Endothelial cell of umbilical vein (primary cell): ENCODE measurements around the gene LARGE1. TPM values are rescaled to one million over a fixed set of nuclear protein-coding genes. Genes with fewer than 3 reads are reported as not detected.

Experiments
- BruUV-seq: library from RNA; stranded (reverse); fragments of 400-500 nt; replicated peaks from 2 replicates; lab custom pipeline; 2021; lab: Mats Ljungman, UMichigan
- CTCF ChIA-PET: fragments of 300-600, 350-600 bp; sonication (Branson Sonifier 250); formaldehyde crosslinking; loops from one replicate; lab custom pipeline; 2021; ENCODE audit warnings: antibody characterized with exemption, inconsistent platforms; lab: Charles Lee
- POLR2A ChIA-PET: fragments of 300-600, 350-600 bp; sonication (Branson Sonifier 250); formaldehyde crosslinking; loops from one replicate; lab custom pipeline; 2021; ENCODE audit warnings: antibody characterized with exemption, inconsistent platforms; lab: Charles Lee
- DNase-seq: peaks from one replicate; pipeline ENCODE4 v3.0.0-alpha.2; 2011; ENCODE audit warnings: low read depth, low spot score
- FAIRE-seq: peaks from 2 replicates; lab custom pipeline; 2011; peaks lifted over from hg19 to GRCh38; lab: Jason Lieb, UNC
- H2AFZ ChIP-seq: 2 replicates; pipeline ENCODE4 v1.6.0; 2012; ENCODE audit warnings: low read depth, low read length, control low read depth, inconsistent platforms
- H3K27ac ChIP-seq: 2 replicates; pipeline ENCODE4 v1.5.1; 2011; ENCODE audit warnings: low read depth, mild to moderate bottlenecking, control low read depth, low read length, moderate library complexity; ENCODE audit not compliant: insufficient read depth
- H3K27me3 ChIP-seq, 2 experiments: 2 replicates each; pipeline versions ENCODE4 v1.6.0 to v1.6.1; 2011; ENCODE audit warnings: low read length in 2 of 2, mixed read lengths in 1 of 2; ENCODE audit not compliant: control insufficient read depth in 2 of 2, insufficient read depth in 2 of 2
- H3K36me3 ChIP-seq, 2 experiments: 2 replicates in 1 of 2; 3 replicates in 1 of 2; pipeline ENCODE4 v1.5.1; 2011; ENCODE audit warnings: low read length in 2 of 2, mild to moderate bottlenecking in 1 of 2, moderate library complexity in 1 of 2; ENCODE audit not compliant: control insufficient read depth in 2 of 2, insufficient read depth in 2 of 2; ENCODE audit errors: extremely low read depth in 1 of 2
- H3K4me1 ChIP-seq: 3 replicates; pipeline ENCODE4 v1.5.1; 2011; ENCODE audit warnings: mild to moderate bottlenecking, low read length; ENCODE audit not compliant: control insufficient read depth, insufficient read depth; ENCODE audit errors: extremely low read depth
- H3K4me2 ChIP-seq: 2 replicates; pipeline ENCODE4 v1.6.1; 2011; ENCODE audit warnings: low read length, control low read depth, mixed read lengths; ENCODE audit not compliant: insufficient read depth
- H3K4me3 ChIP-seq, 3 experiments: fragments of 200-600 bp in 1 of 3; sonication (generic), shearing (Covaris generic) in 1 of 3; replicated peaks in 1 of 3; 2 replicates each; pipeline ENCODE4 v1.5.1; 2011 to 2016; ENCODE audit warnings: control low read depth in 3 of 3, low read length in 3 of 3, mild to moderate bottlenecking in 2 of 3, inconsistent platforms in 1 of 3, low read depth in 1 of 3, moderate library complexity in 1 of 3; ENCODE audit not compliant: insufficient read depth in 1 of 3
- H3K79me2 ChIP-seq: 2 replicates; pipeline ENCODE4 v1.6.0; 2012; ENCODE audit warnings: low read length, inconsistent platforms; ENCODE audit not compliant: control insufficient read depth, insufficient read depth
- H3K9ac ChIP-seq: replicated peaks from 2 replicates; pipeline ENCODE3; 2011; ENCODE audit warnings: low read length, control low read depth; ENCODE audit not compliant: insufficient read depth; ENCODE audit errors: extremely low read depth
- H3K9me1 ChIP-seq: replicated peaks from 3 replicates; pipeline ENCODE4 v1.6.0; 2011; ENCODE audit warnings: mild to moderate bottlenecking, low read length; ENCODE audit not compliant: control insufficient read depth, insufficient read depth; ENCODE audit errors: extremely low read depth
- H3K9me3 ChIP-seq: replicated peaks from 2 replicates; pipeline ENCODE4 v1.5.1; 2012; ENCODE audit warnings: low read length, inconsistent platforms; ENCODE audit not compliant: control insufficient read depth, insufficient read depth
- H4K20me1 ChIP-seq: replicated peaks from 2 replicates; pipeline ENCODE3; 2011; ENCODE audit warnings: mild to moderate bottlenecking, low read length; ENCODE audit not compliant: control insufficient read depth, insufficient read depth; ENCODE audit errors: extremely low read depth
- EZH2 ChIP-seq: IDR thresholded peaks from 2 replicates; pipeline ENCODE4 v1.6.1; 2012; ENCODE audit warnings: borderline replicate concordance, low read depth, mild to moderate bottlenecking, moderate library complexity, low read length, inconsistent platforms; ENCODE audit not compliant: severe bottlenecking
- FOS ChIP-seq: IDR thresholded peaks from 2 replicates; pipeline ENCODE4 v1.6.1; 2011; ENCODE audit warnings: mild to moderate bottlenecking, low read length, moderate library complexity, borderline replicate concordance; ENCODE audit not compliant: insufficient read depth
- GATA2 ChIP-seq: IDR thresholded peaks from 2 replicates; pipeline ENCODE4 v1.7.0; 2011; ENCODE audit warnings: low read depth, mild to moderate bottlenecking, moderate library complexity, mixed read lengths, low read length; ENCODE audit not compliant: insufficient read length, insufficient read depth
- JUN ChIP-seq: IDR thresholded peaks from 2 replicates; pipeline ENCODE4 v1.6.1; 2011; ENCODE audit warnings: borderline replicate concordance, low read depth; ENCODE audit not compliant: insufficient read length, insufficient read depth
- MYC ChIP-seq: IDR thresholded peaks from one replicate; pipeline ENCODE4 v1.6.1; 2011; ENCODE audit warnings: mild to moderate bottlenecking, low read depth, low read length
- POLR2AphosphoS5 ChIP-seq: IDR thresholded peaks from 2 replicates; pipeline ENCODE4 v1.6.1; 2012; ENCODE audit warnings: low read depth, mild to moderate bottlenecking, control low read depth, low read length, moderate library complexity; ENCODE audit not compliant: insufficient read depth
- dilution Hi-C: fragments of 300-500 bp; cut with MboI; formaldehyde crosslinking; loops from one replicate; pipeline ENCODE4 v1.15.0; 2019; ENCODE audit warnings: low sequenced_read_pairs; ENCODE audit not compliant: extremely low pct_ligation_motif_present
- intact Hi-C: fragments of 100-400 bp; cut with micrococcal nuclease; formaldehyde crosslinking; loops from one replicate; pipeline ENCODE4 v1.10.0; 2022
- polyA plus RNA-seq, 4 experiments: library from polyadenylated mRNA; depleted of rRNA in 3 of 4; stranded (reverse) in 3 of 4; unstranded in 1 of 4; fragments of >200 nt; gene quantifications; 2 replicates each; pipeline versions ENCODE4 v1.2.1 to v1.2.3, GENCODE V29; 2011 to 2012; ENCODE audit warnings: missing spikeins in 1 of 4
- total RNA-seq: library from RNA; stranded (reverse); gene quantifications from 2 replicates; pipeline ENCODE4 v1.2.3, GENCODE V29; 2021

Gene LARGE1
- total and polyA plus RNA-seq, 2 donors (not counting 3 experiments of a cell fraction or from before 2014, with no cell fraction given), result 0.95 to 4.4 TPM

DNA sequence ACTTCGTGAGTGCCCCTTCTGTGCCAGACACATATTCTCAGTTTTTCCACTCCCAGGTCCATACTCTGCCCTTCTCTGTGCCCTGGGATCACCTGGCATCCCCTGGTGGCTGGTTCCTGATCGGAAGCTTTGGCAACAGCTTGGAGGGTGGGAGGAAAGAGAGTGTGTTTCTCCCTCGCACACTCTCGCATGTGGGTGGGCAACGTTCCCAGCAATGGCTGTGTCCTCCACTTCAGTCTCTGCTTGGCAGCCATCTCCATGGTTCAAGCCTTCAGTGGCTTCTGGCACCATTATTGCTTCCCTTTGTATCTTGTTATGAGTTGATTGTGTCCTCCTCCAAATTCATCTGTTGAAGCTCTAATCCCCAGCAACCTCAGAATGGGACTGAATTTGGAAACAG, 519.4 kb downstream of the LARGE1 start:
- TF ChIP-seq POLR2AphosphoS5 (no peak), EZH2 (no peak)
- no peak overlapping the region for H3K27ac ChIP-seq
- dilution Hi-C loops, result no loop called here

DNA sequence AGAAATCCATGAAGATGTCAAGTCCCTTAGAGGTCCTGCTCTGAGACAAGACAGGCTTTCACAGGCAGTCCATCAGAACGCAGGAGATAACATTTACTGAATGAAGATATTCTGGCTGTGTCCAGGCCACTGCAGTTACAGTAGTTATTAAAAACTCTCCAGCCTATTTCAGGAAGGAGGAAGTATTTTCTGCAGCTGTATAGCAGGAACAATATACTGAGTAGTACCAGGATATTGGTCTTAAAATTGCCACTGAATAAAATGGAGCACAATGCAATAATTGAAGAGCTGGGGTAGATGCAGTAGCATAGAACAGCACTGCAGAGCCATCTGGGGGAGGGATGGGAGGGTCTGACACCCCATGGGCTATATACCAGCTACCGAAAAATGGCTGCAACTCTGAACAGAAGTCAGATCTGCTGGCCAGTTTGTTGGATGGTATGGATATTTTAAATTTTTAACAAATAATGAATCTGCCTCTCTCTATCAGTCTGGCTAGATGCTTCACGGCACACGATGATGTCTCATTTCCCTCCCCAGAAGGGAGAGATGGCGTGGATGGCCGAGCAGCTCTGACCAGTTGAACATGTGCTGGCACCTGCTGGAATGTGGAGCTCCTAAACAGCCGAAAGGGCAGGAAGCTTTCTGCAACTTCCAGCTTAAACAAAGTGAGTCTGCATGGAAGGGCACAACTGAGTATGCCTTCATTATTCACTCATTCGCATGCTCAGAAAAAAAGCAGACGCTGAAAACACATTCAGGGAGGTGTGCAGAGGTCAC, 520.0 kb downstream of the LARGE1 start:
- intact Hi-C loops, result no loop called here
- BruUV-seq, result no TSS peak
- H3K4me3 ChIP-seq, result no peak overlapping the region
- dilution Hi-C loops, result no loop called here
- POLR2A ChIA-PET, result no interaction called here
- no peak for FAIRE-seq
- H3K9ac ChIP-seq, result no peak overlapping the region
- no peaks in the 10 kb centered on the region for H3K4me1 ChIP-seq
- no peaks in the 10 kb centered on the region for H4K20me1 ChIP-seq
- no peaks in the 10 kb centered on the region for H3K36me3 ChIP-seq
- no peaks in the 10 kb centered on the region for H3K79me2 ChIP-seq
- CTCF ChIA-PET, result no interaction called here
- no peaks in the 10 kb centered on the region for H3K9me1 ChIP-seq
- H3K27ac ChIP-seq, result no peak overlapping the region
- no peak overlapping the region for H2AFZ ChIP-seq
- no peaks in the 10 kb centered on the region for H3K27me3 ChIP-seq
- H3K9me3 ChIP-seq, result peaks cover 6% of the 10 kb centered on the region
- no peak overlapping the region for H3K4me2 ChIP-seq
- no peak for DNase-seq
- TF ChIP-seq FOS (no peak), GATA2 (no peak), MYC (no peak), POLR2AphosphoS5 (no peak), JUN (no peak)

More for the DNA sequence above, 519.4 kb downstream of the LARGE1 start:
- ChIA-PET POLR2A (no interaction called here), CTCF (no interaction called here)
- no peaks in the 10 kb centered on the region for H3K36me3 ChIP-seq
- no peak overlapping the region for H3K4me3 ChIP-seq
- no peaks in the 10 kb centered on the region for H3K79me2 ChIP-seq
- intact Hi-C loops, result no loop called here
- no peak overlapping the region for H2AFZ ChIP-seq
- no peak for DNase-seq
- H3K9me1 ChIP-seq, result no peaks in the 10 kb centered on the region
- BruUV-seq, result no TSS peak
- H4K20me1 ChIP-seq, result no peaks in the 10 kb centered on the region
- H3K4me1 ChIP-seq, result no peaks in the 10 kb centered on the region
- no peak overlapping the region for H3K9ac ChIP-seq
- peaks cover 4% of the 10 kb centered on the region for H3K9me3 ChIP-seq
- H3K4me2 ChIP-seq, result no peak overlapping the region
- H3K27me3 ChIP-seq, result no peaks in the 10 kb centered on the region
- FAIRE-seq, result no peak
